ENCODE data around the gene SYNJ2BP. TPM values are rescaled to one million over a fixed set of nuclear protein-coding genes. Genes with fewer than 3 reads are reported as not detected.
"Not testable (repeated sequence)": the region's sequence is repeated elsewhere in the genome, so short reads cannot be mapped to it uniquely, and the experiment has no call there.

The SYNJ2BP gene
- total and polyA plus RNA-seq, 9 of the 15 experiments (the other 6 are each of a cell fraction or from before 2014, with no cell fraction given) = 1.8 to 4.6 (median 3.3) TPM

- no peak overlapping the region for H3K9ac ChIP-seq (ENCODE audit: insufficient read depth in 1 of 2, low read depth in 2 of 2, low read length in 2 of 2)
- no peaks in the 10 kb centered on the region for H3K36me3 ChIP-seq (ENCODE audit: control insufficient read depth, insufficient read depth, low read length)
- BruUV-seq (replicated peaks) = no TSS peak
- no peak for TF ChIP-seq CBX1 (IDR thresholded peaks at IDR 0.05; ENCODE audit: low read depth)
- no peak for TF ChIP-seq ZNF143 (CRISPR knock-in tag; IDR thresholded peaks at IDR 0.05)
- TF ChIP-seq FOXP4 (CRISPR knock-in tag; IDR thresholded peaks at IDR 0.05; ENCODE audit: borderline replicate concordance) = no peak
- no peak for TF ChIP-seq HMBOX1 (IDR thresholded peaks at IDR 0.05)
- no peak for TF ChIP-seq ZNF197 (CRISPR knock-in tag; IDR thresholded peaks at IDR 0.05; ENCODE audit: low read depth)
- TF ChIP-seq EP400 (IDR thresholded peaks at IDR 0.05) = no peak
- TF ChIP-seq PPARD (CRISPR knock-in tag; IDR thresholded peaks at IDR 0.05) = no peak
- TF ChIP-seq CREB1 (IDR thresholded peaks at IDR 0.05) = no peak
- TF ChIP-seq CREB1 (CRISPR knock-in tag; IDR thresholded peaks at IDR 0.05) = no peak
- TF ChIP-seq FUS (optimal IDR thresholded peaks at IDR 0.05; ENCODE audit: low read depth, low read length) = no peak
- no peak for TF ChIP-seq NUFIP1 (IDR thresholded peaks at IDR 0.05; ENCODE audit: partially characterized antibody)
- no peak for TF ChIP-seq ZNF217 (CRISPR knock-in tag; IDR thresholded peaks at IDR 0.05)
- TF ChIP-seq GTF2F1 (IDR thresholded peaks at IDR 0.05; ENCODE audit: low read depth, low read length) = no peak
- TF ChIP-seq RFX5 (IDR thresholded peaks at IDR 0.05; ENCODE audit: low read depth, low read length) = no peak
- no peak for TF ChIP-seq CBX3 (IDR thresholded peaks at IDR 0.05; ENCODE audit: borderline replicate concordance in 1 of 2, low read length in 2 of 2)
- no peak for TF ChIP-seq NR3C1 (CRISPR knock-in tag; IDR thresholded peaks at IDR 0.05)
- no peak overlapping the region for H3K4me2 ChIP-seq (ENCODE audit: insufficient read depth, low read length)
- H3K4me3 ChIP-seq = no peak overlapping the region
- no peak overlapping the region for H3K27ac ChIP-seq (ENCODE audit: extremely low read depth, low read depth, low read length)
- CTCF ChIA-PET (ENCODE audit: low intra/inter-chr PET ratio) = no interaction called here
- intact Hi-C loops (cut with micrococcal nuclease) = no loop called here
- POLR2A ChIA-PET = no interaction called here
- no peaks in the 10 kb centered on the region for H4K20me1 ChIP-seq (replicated peaks; ENCODE audit: control insufficient read depth, insufficient read depth, low read length)
- in situ Hi-C loops (cut with MboI) = no loop called here
- DNase-seq (ENCODE audit: extremely low read depth in 1 of 4, low spot score in 3 of 4) (no peak), FAIRE-seq (no peak), ATAC-seq (no peak)
- no peaks in the 10 kb centered on the region for H3K27me3 ChIP-seq (ENCODE audit: control insufficient read depth in 2 of 2, insufficient read depth in 2 of 2, low read length in 2 of 2)
- no peaks in the 10 kb centered on the region for H3K9me1 ChIP-seq (ENCODE audit: control insufficient read depth, insufficient read depth, low read length)
- H3K9me3 ChIP-seq (replicated peaks; ENCODE audit: control insufficient read depth, insufficient read depth, low read depth, low read length) = no peaks in the 10 kb centered on the region
- H3K79me2 ChIP-seq (ENCODE audit: control insufficient read depth, insufficient read depth, low read length) = no peaks in the 10 kb centered on the region
- H2AFZ ChIP-seq (ENCODE audit: low read depth, low read length) = no peak overlapping the region
- whole genome bisulfite sequencing (ENCODE audit: insufficient coverage, low coverage, missing lambda C conversion rate) = 14% methylated on average over 4 of the region's 4 CpGs
- no peaks in the 10 kb centered on the region for H3K4me1 ChIP-seq (replicated peaks in 1 of 2; ENCODE audit: control insufficient read depth in 2 of 2, insufficient read depth in 2 of 2, low read length in 2 of 2)
These were observed 9.3 kb downstream of the SYNJ2BP start for GRCh38 chr14:70407621-70408020.

- H3K27me3 ChIP-seq (ENCODE audit: control insufficient read depth in 2 of 2, insufficient read depth in 2 of 2, low read length in 2 of 2); H3K27ac ChIP-seq (ENCODE audit: extremely low read depth, low read depth, low read length); ATAC-seq; H3K9ac ChIP-seq (ENCODE audit: insufficient read depth in 1 of 2, low read depth in 2 of 2, low read length in 2 of 2); FAIRE-seq; H3K4me2 ChIP-seq (ENCODE audit: insufficient read depth, low read length); BruUV-seq (replicated peaks); in situ Hi-C loops (cut with MboI); H3K4me1 ChIP-seq (replicated peaks in 1 of 2; ENCODE audit: control insufficient read depth in 2 of 2, insufficient read depth in 2 of 2, low read length in 2 of 2); H3K4me3 ChIP-seq; H2AFZ ChIP-seq (ENCODE audit: low read depth, low read length); H3K79me2 ChIP-seq (ENCODE audit: control insufficient read depth, insufficient read depth, low read length); H4K20me1 ChIP-seq (replicated peaks; ENCODE audit: control insufficient read depth, insufficient read depth, low read length); H3K9me1 ChIP-seq (ENCODE audit: control insufficient read depth, insufficient read depth, low read length); H3K36me3 ChIP-seq (ENCODE audit: control insufficient read depth, insufficient read depth, low read length); DNase-seq (ENCODE audit: extremely low read depth in 1 of 4, low spot score in 3 of 4); intact Hi-C loops (cut with micrococcal nuclease); H3K9me3 ChIP-seq (replicated peaks; ENCODE audit: control insufficient read depth, insufficient read depth, low read depth, low read length): not testable (repeated sequence)
- ChIA-PET POLR2A (interaction anchor here (0.7 kb wide), 1 partner anchor 118 kb away, joined by 3 read pairs; no protein-coding TSS in a partner anchor), CTCF (ENCODE audit: low intra/inter-chr PET ratio) (interaction anchor here (0.5 kb wide), 1 partner anchor 372 kb away, joined by 4 read pairs; no protein-coding TSS in a partner anchor)
- WGBS (ENCODE audit: insufficient coverage, low coverage, missing lambda C conversion rate) = 0% methylated on average over 4 of the region's 4 CpGs
These were observed 10.7 kb downstream of the SYNJ2BP start for GRCh38 chr14:70406216-70406615.
